H9 (cell line): Measurements from ENCODE around the gene VAPA. TPM values are rescaled to one million over a fixed set of nuclear protein-coding genes. Genes with fewer than 3 reads are reported as not detected.

Experiments
- DNase-seq: peaks from one replicate; pipeline ENCODE4 v3.0.0-alpha.2; 2017
- H2AFZ ChIP-seq: one replicate; pipeline ENCODE4 v1.6.1; 2013; ENCODE audit warnings: mild to moderate bottlenecking, low read length, control low read depth, moderate library complexity
- H2AK5ac ChIP-seq: 2 replicates; pipeline ENCODE4 v1.6.1; 2013; ENCODE audit warnings: low read length, control low read depth, mixed read lengths; ENCODE audit not compliant: insufficient read length
- H2BK120ac ChIP-seq: one replicate; pipeline ENCODE4 v1.6.1; 2013; ENCODE audit warnings: low read depth, mild to moderate bottlenecking, low read length, control low read depth, inconsistent platforms; ENCODE audit not compliant: poor library complexity, severe bottlenecking
- H2BK12ac ChIP-seq: 2 replicates; pipeline ENCODE4 v1.6.1; 2013; ENCODE audit warnings: low read length, control low read depth, mixed read lengths, low read depth; ENCODE audit not compliant: insufficient read length
- H2BK15ac ChIP-seq: 2 replicates; pipeline ENCODE4 v1.6.1; 2013; ENCODE audit warnings: low read depth, low read length, control low read depth
- H2BK20ac ChIP-seq: one replicate; pipeline ENCODE4 v1.6.1; 2013; ENCODE audit warnings: low read depth, mild to moderate bottlenecking, low read length, control low read depth, inconsistent platforms; ENCODE audit not compliant: poor library complexity, severe bottlenecking
- H2BK5ac ChIP-seq: 2 replicates; pipeline ENCODE4 v1.6.1; 2013; ENCODE audit warnings: low read length, control low read depth, mixed read lengths; ENCODE audit not compliant: insufficient read length
- H3K14ac ChIP-seq: 2 replicates; pipeline ENCODE4 v1.6.1; 2013; ENCODE audit warnings: low read length, control low read depth; ENCODE audit not compliant: insufficient read depth
- H3K18ac ChIP-seq: 2 replicates; pipeline ENCODE4 v1.6.1; 2013; ENCODE audit warnings: low read depth, mild to moderate bottlenecking, mixed read lengths, low read length, control low read depth; ENCODE audit not compliant: insufficient read length
- H3K23ac ChIP-seq: 2 replicates; pipeline ENCODE4 v1.6.1; 2013; ENCODE audit warnings: low read length, control low read depth, mixed read lengths, low read depth; ENCODE audit not compliant: insufficient read length
- H3K23me2 ChIP-seq: 2 replicates; pipeline ENCODE4 v1.6.1; 2013; ENCODE audit warnings: low read depth, mild to moderate bottlenecking, mixed read lengths, low read length, control low read depth; ENCODE audit not compliant: insufficient read length, poor library complexity, severe bottlenecking
- H3K27ac ChIP-seq: 2 replicates; pipeline ENCODE4 v1.5.1; 2013; ENCODE audit warnings: low read length, control low read depth, mixed read lengths, low read depth; ENCODE audit not compliant: insufficient read length
- H3K27me3 ChIP-seq: 2 replicates; pipeline ENCODE4 v1.6.1; 2013; ENCODE audit warnings: low read length, control low read depth, inconsistent platforms; ENCODE audit not compliant: insufficient read depth
- H3K4ac ChIP-seq: 2 replicates; pipeline ENCODE4 v1.6.1; 2013; ENCODE audit warnings: low read depth, mild to moderate bottlenecking, control low read depth, inconsistent platforms, low read length, moderate library complexity
- H3K4me1 ChIP-seq: 2 replicates; pipeline ENCODE4 v1.6.1; 2013; ENCODE audit warnings: low read length, control low read depth, inconsistent platforms; ENCODE audit not compliant: insufficient read depth
- H3K4me2 ChIP-seq: 2 replicates; pipeline ENCODE4 v1.6.1; 2013; ENCODE audit warnings: low read length, control low read depth, mixed read lengths; ENCODE audit not compliant: insufficient read length, insufficient read depth
- H3K56ac ChIP-seq: 2 replicates; pipeline ENCODE4 v1.6.1; 2013; ENCODE audit warnings: low read depth, mild to moderate bottlenecking, mixed read lengths, low read length, control low read depth; ENCODE audit not compliant: insufficient read length
- H3K79me1 ChIP-seq: 2 replicates; pipeline ENCODE4 v1.6.1; 2013; ENCODE audit warnings: low read depth, mild to moderate bottlenecking, moderate library complexity, low read length, control low read depth, inconsistent platforms; ENCODE audit not compliant: insufficient read depth, poor library complexity, severe bottlenecking
- H3K79me2 ChIP-seq: 2 replicates; pipeline ENCODE4 v1.6.1; 2013; ENCODE audit warnings: low read length, control low read depth, inconsistent platforms; ENCODE audit not compliant: insufficient read depth
- H3K9ac ChIP-seq: 2 replicates; pipeline ENCODE4 v1.6.1; 2013; ENCODE audit warnings: low read length, control low read depth, mixed read lengths; ENCODE audit not compliant: insufficient read length; ENCODE audit errors: extremely low read depth
- H3K9me3 ChIP-seq: one replicate; pipeline ENCODE4 v1.6.1; 2013; ENCODE audit warnings: low read depth, low read length, inconsistent platforms; ENCODE audit not compliant: control insufficient read depth
- H3T11ph ChIP-seq: one replicate; pipeline ENCODE4 v1.6.1; 2013; ENCODE audit warnings: mild to moderate bottlenecking, low read length, control low read depth, inconsistent platforms
- H4K20me1 ChIP-seq: one replicate; pipeline ENCODE4 v1.6.1; 2013; ENCODE audit not compliant: control insufficient read depth, insufficient read length, insufficient read depth
- H4K5ac ChIP-seq: 2 replicates; pipeline ENCODE4 v1.6.1; 2013; ENCODE audit warnings: low read depth, mild to moderate bottlenecking, mixed read lengths, low read length, control low read depth; ENCODE audit not compliant: insufficient read length
- H4K8ac ChIP-seq: replicated peaks from 2 replicates; pipeline ENCODE4 v1.6.1; 2013; ENCODE audit warnings: low read length, control low read depth, mixed read lengths, low read depth; ENCODE audit not compliant: insufficient read length
- H4K91ac ChIP-seq: 2 replicates; pipeline ENCODE4 v1.6.1; 2013; ENCODE audit warnings: low read depth, mild to moderate bottlenecking, moderate library complexity, mixed read lengths, low read length, control low read depth; ENCODE audit not compliant: insufficient read length
- H3K27ac Mint-ChIP-seq, 3 experiments: 2 replicates in 2 of 3; 3 replicates in 1 of 3; pipeline ENCODE4 v1.8.0; 2020 to 2021; ENCODE audit warnings: mixed read lengths in 3 of 3, mild to moderate bottlenecking in 1 of 3, moderate library complexity in 1 of 3
- H3K27me3 Mint-ChIP-seq: 2 replicates; pipeline ENCODE4 v1.8.0; 2021; ENCODE audit warnings: low read depth, mild to moderate bottlenecking, moderate library complexity, mixed read lengths
- H3K36me3 Mint-ChIP-seq, 3 experiments: 2 replicates in 2 of 3; 3 replicates in 1 of 3; pipeline ENCODE4 v1.8.0; 2020 to 2021; ENCODE audit warnings: low read depth in 3 of 3, mixed read lengths in 3 of 3; ENCODE audit not compliant: insufficient read depth in 1 of 3
- H3K4me1 Mint-ChIP-seq, 2 experiments: 2 replicates each; pipeline ENCODE4 v1.8.0; 2020; ENCODE audit warnings: mixed read lengths in 2 of 2
- H3K4me3 Mint-ChIP-seq, 2 experiments: 2 replicates in 1 of 2; 3 replicates in 1 of 2; pipeline ENCODE4 v1.8.0; 2020 to 2021; ENCODE audit warnings: mild to moderate bottlenecking in 2 of 2, mixed read lengths in 2 of 2, moderate library complexity in 1 of 2
- H3K9me3 Mint-ChIP-seq, 2 experiments: 2 replicates in 1 of 2; 3 replicates in 1 of 2; pipeline ENCODE4 v1.8.0; 2020; ENCODE audit warnings: mild to moderate bottlenecking in 2 of 2, mixed read lengths in 2 of 2, moderate library complexity in 1 of 2
- CTCF ChIP-seq: fragments of 200-600 bp; sonication (generic); conservative IDR thresholded peaks from 3 replicates; pipeline ENCODE4 v1.8.0; 2021; ENCODE audit warnings: antibody characterized with exemption, mild to moderate bottlenecking
- WGBS: extraction: QIAGEN DNeasy Blood & Tissue Kit; methylation state at CpG from one replicate; pipeline ENCODE4 v1.1.7; 2013; ENCODE audit warnings: missing lambda C conversion rate, low lambda C conversion rate, mixed read lengths; ENCODE audit not compliant: insufficient read length; ENCODE audit errors: extremely low coverage; 5-methylcytosine and 5-hydroxymethylcytosine counted together
- total RNA-seq: library from RNA; stranded (reverse); gene quantifications from 2 replicates; pipeline ENCODE4 v1.2.1, GENCODE V29; 2021

The VAPA gene
- total RNA-seq, 1 experiment from 2014 or later = 141 TPM

- Mint-ChIP-seq H3K27me3 (no peaks in the 10 kb centered on the region), H3K4me3 (no peak overlapping the region), H3K36me3 (peaks cover 10 to 48% (median 42%) of the 10 kb centered on the region in 3 experiments; a peak in 6 of 7 replicates), H3K4me1 (no peaks in the 10 kb centered on the region), H3K9me3 (no peaks in the 10 kb centered on the region), H3K27ac (no peak overlapping the region)
- Histone ChIP-seq H3K27me3 (no peaks in the 10 kb centered on the region), H3K4me1 (no peaks in the 10 kb centered on the region), H3K27ac (no peak overlapping the region), H3K14ac (no peak overlapping the region), H2AFZ (no peak overlapping the region), H3K9ac (no peak overlapping the region), H3K4ac (no peak overlapping the region), H2BK5ac (no peak overlapping the region), H2BK120ac (no peak overlapping the region), H2BK12ac (no peak overlapping the region), H2BK20ac (no peak overlapping the region), H3K9me3 (no peaks in the 10 kb centered on the region), H4K20me1 (no peaks in the 10 kb centered on the region), H3K79me2 (no peaks in the 10 kb centered on the region), H3K56ac (no peak overlapping the region), H2AK5ac (no peak overlapping the region), H4K5ac (no peak overlapping the region), H3K18ac (no peak overlapping the region), H4K91ac (no peak overlapping the region), H3K4me2 (no peak overlapping the region), H3K23ac (no peak overlapping the region), H3K23me2 (no peaks in the 10 kb centered on the region), H3T11ph (no peak overlapping the region), H2BK15ac (no peak overlapping the region), H3K79me1 (peaks cover 3% of the 10 kb centered on the region), H4K8ac (no peak overlapping the region)
- WGBS = no CpG with 5 or more reads among the region's 4 CpGs
- TF ChIP-seq CTCF = no peak
- no peak for DNase-seq
Observed at GRCh38 chr18:9943311-9943710, 29.5 kb downstream of the VAPA start.
